NCI-H524 treated with DMSO at 0.1 percent for 48 hours (cell line): ENCODE results near the gene ABHD17A.

Source experiments
- DNase-seq: peaks from one replicate; lab custom pipeline; 2025; lab: John Stamatoyannopoulos, UW

The ABHD17A gene

DNA sequence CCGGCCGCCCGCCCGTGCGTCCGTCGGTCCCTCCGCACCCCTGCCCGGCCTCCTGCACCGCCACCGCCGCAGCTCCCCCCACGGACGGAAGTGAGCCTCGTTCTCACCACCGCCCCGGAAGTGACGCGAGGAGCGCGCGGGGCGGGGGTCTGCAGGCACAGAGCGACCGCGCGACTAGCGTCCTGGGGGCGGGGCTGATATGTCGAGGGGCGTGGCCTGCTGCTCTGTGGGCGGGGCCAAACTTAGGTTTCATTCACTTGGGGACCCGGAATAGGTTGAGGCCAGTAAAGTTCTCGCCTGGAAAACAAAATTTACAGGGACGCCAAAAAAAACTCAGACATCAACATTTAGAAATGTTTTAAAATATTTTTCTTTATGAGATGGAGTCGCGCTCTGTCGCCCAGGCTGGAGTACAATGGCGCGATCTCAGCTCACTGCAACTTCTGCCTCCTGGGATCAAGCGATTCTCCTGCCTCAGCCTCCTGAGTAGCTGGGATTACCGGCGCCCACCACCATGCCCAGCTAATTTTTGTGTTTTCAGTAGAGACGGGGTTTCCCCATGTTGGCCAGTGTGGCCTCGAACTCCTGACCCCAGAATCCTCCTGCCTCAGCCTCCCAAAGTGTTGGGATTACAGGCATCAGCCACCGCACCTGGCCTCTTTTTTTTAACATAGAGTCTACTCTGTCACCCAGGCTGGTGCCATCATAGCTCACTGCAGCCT is at the start of gene ABHD17A:
TSS of gene ABHD17A (minus strand) at position 99 of the 722 bp plus-strand sequence. CDS start 3,930 bp downstream, outside the sequence.
- DNase-seq: peak; percentile 64

GRCh38 chr19:1933942-1934341 is 48.6 kb upstream of the ABHD17A start:
- no peak for DNase-seq

GRCh38 chr19:1933244-1933643 is 47.9 kb upstream of the ABHD17A start:
- DNase-seq: no peak

- no peak for DNase-seq
These were observed 47.1 kb upstream of the ABHD17A start for GRCh38 chr19:1932395-1932794.

GRCh38 chr19:1931445-1931844 is 46.1 kb upstream of the ABHD17A start:
- DNase-seq: no peak

- DNase-seq: peak; percentile 22
These were observed 43.9 kb upstream of the ABHD17A start for GRCh38 chr19:1929021-1929742.

- no peak for DNase-seq
These were observed 40.2 kb upstream of the ABHD17A start for GRCh38 chr19:1925544-1925943.

DNA sequence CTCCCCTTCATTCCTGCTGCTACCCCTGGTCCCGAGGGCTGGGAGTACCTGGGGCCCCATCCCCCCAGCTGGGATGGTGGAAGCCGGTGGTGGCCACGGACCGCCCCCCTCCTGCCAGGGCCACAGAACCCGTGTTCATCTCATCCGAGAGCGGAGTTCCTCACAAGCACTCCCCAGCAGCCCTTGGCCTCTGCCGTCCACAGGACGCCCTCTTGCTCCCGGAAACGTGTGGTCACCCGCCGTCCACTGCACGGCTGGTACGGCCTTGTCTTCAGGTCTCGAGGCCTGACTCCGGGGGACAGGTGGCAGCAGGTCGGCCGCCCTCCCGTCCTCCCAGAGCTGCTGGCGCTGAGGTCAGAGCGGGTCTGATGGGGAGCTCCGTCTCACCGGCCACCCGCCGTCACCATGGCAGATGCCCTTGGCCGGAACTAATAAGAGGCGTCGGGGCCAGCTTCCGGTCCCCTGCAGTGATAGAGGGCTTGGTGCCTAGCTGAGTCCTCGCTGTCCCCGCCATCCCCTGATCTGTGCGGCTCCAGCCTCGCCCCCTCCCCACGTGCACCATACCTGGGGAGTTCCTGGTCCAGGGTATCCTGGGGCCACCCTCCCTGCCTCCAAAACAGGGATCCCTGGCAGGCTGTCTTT is 39.1 kb upstream of the ABHD17A start:
- DNase-seq: no peak

GRCh38 chr19:1923319-1923718 is 38.0 kb upstream of the ABHD17A start:
- no peak for DNase-seq

DNA sequence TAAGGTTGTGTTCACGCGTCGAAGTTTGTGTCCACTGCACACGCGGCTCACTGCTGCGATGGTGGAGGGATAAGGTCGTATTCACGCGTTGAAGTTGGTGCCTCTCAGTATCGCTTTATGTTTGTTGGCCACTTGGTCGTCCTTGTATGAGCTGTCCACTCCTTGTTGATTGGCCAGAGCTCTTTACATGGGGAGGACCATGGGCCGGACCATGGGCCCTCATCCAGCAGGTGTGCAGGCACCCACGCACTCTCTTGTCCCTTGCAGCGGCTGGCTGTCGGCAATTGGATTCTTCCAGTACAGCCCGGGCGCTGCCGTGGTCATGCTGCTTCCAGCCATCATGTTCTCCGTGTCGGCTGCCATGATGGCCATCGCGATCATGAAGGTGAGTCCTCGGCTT is 37.5 kb upstream of the ABHD17A start:
- DNase-seq: no peak

DNA sequence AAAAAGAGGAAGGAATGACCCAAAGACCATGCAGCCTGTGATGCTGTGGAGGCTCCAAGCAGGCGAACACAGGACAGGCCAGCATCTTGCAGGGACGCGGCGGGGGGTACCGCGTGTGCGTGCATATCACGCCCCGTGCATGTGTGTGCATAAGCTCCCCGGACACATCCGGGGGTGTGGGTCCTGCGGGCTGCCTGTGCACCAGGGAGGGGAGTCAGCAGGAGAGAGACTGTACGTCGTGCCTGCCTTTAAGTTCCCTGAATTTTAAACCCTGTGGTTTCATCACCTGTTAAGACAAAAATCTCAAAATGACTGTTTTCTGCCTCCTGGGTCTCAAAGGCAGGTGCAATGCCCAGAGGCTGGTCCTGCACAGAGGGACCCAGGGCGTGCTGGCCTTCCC is 36.5 kb upstream of the ABHD17A start:
- no peak for DNase-seq

GRCh38 chr19:1921326-1921725 is 36.0 kb upstream of the ABHD17A start:
- no peak for DNase-seq

DNA sequence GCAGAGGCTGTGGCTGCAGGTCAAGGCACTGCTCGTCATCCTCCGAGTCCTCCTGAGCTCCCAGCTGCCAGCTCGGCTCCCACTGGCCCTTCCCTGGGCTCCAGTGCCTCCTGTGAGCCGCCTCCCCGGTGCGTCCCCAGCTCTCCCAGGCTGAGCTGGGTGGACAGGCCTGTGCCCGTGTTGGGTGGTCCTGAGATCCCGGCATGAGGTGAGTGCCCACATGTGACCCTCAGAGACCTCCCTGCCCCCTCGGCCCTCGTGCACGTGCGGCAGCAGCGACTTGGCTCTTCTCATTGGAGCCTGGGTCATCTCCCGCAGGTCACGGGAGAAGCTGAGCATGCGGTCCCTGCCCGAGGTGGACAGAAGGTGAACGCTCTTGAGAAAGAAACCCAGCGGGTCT is 35.3 kb upstream of the ABHD17A start:
- DNase-seq: no peak

- no peak for DNase-seq
These were observed 33.7 kb upstream of the ABHD17A start for GRCh38 chr19:1918975-1919374.

- no peak for DNase-seq
These were observed 32.6 kb upstream of the ABHD17A start for GRCh38 chr19:1917926-1918325.

DNA sequence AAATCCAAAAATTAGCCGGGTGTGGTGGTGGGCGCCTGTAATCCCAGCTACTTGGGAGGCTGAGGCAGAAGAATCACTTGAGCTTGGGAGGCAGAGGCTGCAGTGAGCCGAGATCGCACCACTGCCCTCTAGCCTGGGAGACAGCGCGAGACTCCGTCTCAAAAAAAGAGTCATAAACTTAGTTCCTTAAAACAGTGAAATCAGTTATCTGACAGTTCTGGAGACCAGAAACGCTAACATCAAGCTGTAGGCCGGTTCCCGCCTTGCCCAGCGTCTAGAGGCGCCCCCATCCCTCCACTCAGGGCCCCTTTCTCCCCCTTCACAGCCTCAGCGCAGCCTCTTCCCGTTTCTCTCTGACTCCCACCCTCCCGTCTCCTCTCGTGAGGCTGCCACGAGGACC is 31.9 kb upstream of the ABHD17A start:
- no peak for DNase-seq

GRCh38 chr19:1914826-1915341 is 29.6 kb upstream of the ABHD17A start:
- DNase-seq: no peak

- DNase-seq: no peak
These were observed 28.7 kb upstream of the ABHD17A start for GRCh38 chr19:1913781-1914577.

DNA sequence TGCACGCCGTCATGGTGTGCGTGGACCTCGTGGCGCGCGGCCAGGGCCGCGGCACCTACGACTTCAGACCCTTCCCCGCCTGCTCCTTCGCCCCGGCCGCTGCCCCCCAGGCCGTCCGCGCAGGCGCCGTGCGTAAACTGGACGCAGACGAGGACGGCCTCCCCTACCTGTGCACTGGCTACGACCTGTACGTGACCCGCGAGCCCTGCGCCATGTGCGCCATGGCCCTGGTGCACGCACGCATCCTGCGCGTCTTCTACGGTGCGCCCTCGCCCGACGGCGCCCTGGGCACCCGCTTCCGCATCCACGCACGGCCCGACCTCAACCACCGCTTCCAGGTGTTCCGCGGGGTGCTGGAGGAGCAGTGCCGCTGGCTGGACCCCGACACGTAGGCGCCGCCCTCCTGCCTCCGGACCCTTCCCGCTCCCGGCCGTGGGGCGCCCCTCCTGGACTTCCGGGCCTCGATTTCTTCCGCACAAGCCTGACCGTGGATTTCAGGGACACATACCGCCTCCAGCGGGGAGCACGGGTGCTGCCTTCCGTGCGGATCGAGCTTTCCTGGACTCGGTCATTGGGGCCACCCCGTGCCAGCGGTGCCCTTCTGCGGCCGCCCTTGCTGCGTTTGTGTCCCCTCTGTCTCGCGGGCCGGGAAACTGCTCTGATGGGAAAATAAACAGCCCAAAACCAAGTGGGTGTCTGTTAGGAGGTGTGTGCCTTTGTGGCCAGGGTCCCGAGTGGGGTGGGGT is 27.6 kb upstream of the ABHD17A start:
- no peak for DNase-seq

GRCh38 chr19:1911995-1912394 is 26.7 kb upstream of the ABHD17A start:
- no peak for DNase-seq

GRCh38 chr19:1911098-1911497 is 25.8 kb upstream of the ABHD17A start:
- no peak for DNase-seq
